ENCODE data around the gene DENR.

The DENR gene

DNA sequence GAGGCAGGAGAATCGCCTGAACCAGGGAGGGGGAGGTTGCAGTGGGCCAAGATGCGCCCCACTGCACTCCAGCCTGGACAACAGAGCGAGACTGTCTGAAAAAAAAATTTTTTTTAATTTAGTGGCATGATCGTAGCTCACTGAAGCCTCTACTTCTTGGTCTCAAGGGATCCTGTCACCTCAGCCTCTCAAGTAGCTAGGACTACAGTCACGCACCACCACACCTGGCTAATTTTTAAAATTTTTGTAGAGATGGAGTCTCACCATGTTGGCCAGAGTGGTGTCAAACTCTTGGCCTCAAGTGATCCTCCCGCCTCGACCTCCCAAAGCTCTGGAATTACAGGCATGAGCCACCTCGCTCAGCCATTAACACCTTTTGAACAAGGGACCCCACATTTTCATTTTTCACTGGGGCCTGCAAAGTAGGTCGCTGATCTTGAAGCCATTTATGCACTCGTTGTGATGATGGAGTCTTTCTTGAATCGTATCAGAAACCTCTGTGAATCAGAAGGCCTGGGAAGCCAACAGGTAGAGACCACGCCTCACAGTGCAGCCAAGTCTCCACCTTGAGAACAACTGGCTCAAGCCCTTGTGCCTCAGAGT is 27.9 kb upstream of the DENR start:
- TF ChIP-seq, protein P1, sequence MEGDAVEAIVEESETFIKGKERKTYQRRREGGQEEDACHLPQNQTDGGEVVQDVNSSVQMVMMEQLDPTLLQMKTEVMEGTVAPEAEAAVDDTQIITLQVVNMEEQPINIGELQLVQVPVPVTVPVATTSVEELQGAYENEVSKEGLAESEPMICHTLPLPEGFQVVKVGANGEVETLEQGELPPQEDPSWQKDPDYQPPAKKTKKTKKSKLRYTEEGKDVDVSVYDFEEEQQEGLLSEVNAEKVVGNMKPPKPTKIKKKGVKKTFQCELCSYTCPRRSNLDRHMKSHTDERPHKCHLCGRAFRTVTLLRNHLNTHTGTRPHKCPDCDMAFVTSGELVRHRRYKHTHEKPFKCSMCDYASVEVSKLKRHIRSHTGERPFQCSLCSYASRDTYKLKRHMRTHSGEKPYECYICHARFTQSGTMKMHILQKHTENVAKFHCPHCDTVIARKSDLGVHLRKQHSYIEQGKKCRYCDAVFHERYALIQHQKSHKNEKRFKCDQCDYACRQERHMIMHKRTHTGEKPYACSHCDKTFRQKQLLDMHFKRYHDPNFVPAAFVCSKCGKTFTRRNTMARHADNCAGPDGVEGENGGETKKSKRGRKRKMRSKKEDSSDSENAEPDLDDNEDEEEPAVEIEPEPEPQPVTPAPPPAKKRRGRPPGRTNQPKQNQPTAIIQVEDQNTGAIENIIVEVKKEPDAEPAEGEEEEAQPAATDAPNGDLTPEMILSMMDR (IDR thresholded peaks at IDR 0.05; ENCODE audit: borderline replicate concordance, insufficient read depth, low read depth, low read length), result no peak
- H3K4me3 ChIP-seq (ENCODE audit: low read depth, low read length), result no peak overlapping the region

- TF ChIP-seq, protein P1 (IDR thresholded peaks at IDR 0.05; ENCODE audit: borderline replicate concordance, insufficient read depth, low read depth, low read length), result no peak
- no peak overlapping the region for H3K4me3 ChIP-seq (ENCODE audit: low read depth, low read length)
These were observed 27.1 kb upstream of the DENR start for GRCh38 chr12:122725452-122726079.

- H3K4me3 ChIP-seq (ENCODE audit: low read depth, low read length), result no peak overlapping the region
- TF ChIP-seq, protein P1 (IDR thresholded peaks at IDR 0.05; ENCODE audit: borderline replicate concordance, insufficient read depth, low read depth, low read length), result no peak
These were observed 26.5 kb upstream of the DENR start for GRCh38 chr12:122726080-122726558.

GRCh38 chr12:122729583-122730214 is 22.9 kb upstream of the DENR start:
- no peak overlapping the region for H3K4me3 ChIP-seq (ENCODE audit: low read depth, low read length)
- TF ChIP-seq, protein P1 (IDR thresholded peaks at IDR 0.05; ENCODE audit: borderline replicate concordance, insufficient read depth, low read depth, low read length), result no peak

DNA sequence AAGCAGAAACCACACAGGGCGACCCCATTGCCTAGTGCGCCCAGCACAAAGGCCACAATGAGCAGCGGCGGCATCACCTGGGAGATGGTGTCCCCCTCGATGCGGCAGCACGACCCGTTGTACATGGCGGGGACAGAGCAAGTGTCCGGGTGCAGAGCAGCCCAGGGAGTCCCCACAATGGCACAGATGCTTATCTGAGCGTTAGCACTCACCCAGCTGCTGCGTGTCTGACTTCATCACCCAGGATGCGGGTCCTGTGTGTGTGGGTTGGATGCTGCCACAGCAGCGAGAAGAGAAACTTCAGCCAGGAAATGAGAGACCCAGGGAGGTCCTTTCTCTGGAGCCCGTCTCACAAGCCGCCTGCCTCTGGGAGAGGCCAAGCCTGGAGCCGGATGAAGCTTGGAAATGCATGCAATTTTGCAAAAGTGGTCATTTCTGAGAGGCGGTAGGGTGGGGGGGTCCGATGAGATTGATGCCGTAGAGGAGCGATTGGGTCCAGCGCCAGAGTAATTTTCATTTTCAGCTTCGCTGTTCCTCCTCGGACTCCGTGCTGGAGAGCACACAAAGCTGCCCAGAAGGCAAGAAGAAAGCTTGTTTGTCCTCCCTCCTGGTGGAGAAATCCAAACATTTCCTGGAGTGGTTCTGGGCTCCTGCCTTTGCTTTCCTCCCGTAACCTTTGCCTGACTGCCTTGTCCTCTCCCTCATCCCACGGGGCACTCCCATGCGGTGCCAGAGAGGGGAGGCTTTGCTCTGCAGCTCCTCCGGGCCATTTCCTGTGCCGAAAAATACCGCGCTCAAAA is 22.2 kb upstream of the DENR start, which contains the start of gene HCAR1:
Gene HCAR1, minus strand, starts transcription at position 630 of the 800 bp plus-strand sequence. Its CDS starts 505 bp downstream, at position 125.
- TF ChIP-seq, protein P1 (IDR thresholded peaks at IDR 0.05; ENCODE audit: borderline replicate concordance, insufficient read depth, low read depth, low read length), result no peak

GRCh38 chr12:122732170-122732569 is 20.5 kb upstream of the DENR start:
- TF ChIP-seq, protein P1 (IDR thresholded peaks at IDR 0.05; ENCODE audit: borderline replicate concordance, insufficient read depth, low read depth, low read length), result no peak
- H3K4me3 ChIP-seq (ENCODE audit: low read depth, low read length), result no peak overlapping the region

More for the DNA sequence above, 22.2 kb upstream of the DENR start, which contains the start of gene HCAR1:
- H3K4me3 ChIP-seq (ENCODE audit: low read depth, low read length), result no peak within 1 kb of the TSS
